Fibroblast of pulmonary artery (primary cell): Measurements from ENCODE around the gene PBX3.

Source experiments
- DNase-seq: peaks from one replicate; pipeline ENCODE4 v3.0.0-alpha.2; 2010; ENCODE audit warnings: low read depth
- H3K4me3 ChIP-seq: replicated peaks from 2 replicates; pipeline ENCODE4 v1.5.1; 2011; ENCODE audit warnings: low read depth, mild to moderate bottlenecking, control low read depth, low read length, moderate library complexity
- TF ChIP-seq, protein P1 (sequence below): IDR thresholded peaks from 2 replicates; pipeline ENCODE4 v1.5.1; 2011; ENCODE audit warnings: mild to moderate bottlenecking, control low read depth, low read length, inconsistent platforms; ENCODE audit errors: missing control alignments

The PBX3 gene

DNA sequence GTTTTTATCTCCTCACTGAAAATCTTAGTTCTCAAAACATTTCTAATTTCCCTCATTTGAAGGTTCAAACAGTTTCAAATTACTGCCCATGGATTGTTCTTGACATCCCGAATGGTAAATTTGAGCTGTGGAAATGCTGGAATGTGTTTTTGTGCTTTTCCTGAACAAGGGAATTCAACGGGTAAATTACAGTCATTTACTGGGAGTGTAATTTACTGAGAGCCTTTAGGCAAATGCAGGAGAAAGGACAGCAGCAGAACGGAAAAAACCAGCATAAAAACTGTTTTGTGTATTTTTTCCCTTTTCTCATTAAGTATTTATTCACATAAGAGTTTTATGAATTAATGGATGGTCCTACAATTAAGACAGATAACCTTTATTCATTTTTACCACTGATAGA is 139.2 kb downstream of the PBX3 start:
- no peak overlapping the region for H3K4me3 ChIP-seq
- peak; percentile 9 for DNase-seq
- TF ChIP-seq, protein P1, sequence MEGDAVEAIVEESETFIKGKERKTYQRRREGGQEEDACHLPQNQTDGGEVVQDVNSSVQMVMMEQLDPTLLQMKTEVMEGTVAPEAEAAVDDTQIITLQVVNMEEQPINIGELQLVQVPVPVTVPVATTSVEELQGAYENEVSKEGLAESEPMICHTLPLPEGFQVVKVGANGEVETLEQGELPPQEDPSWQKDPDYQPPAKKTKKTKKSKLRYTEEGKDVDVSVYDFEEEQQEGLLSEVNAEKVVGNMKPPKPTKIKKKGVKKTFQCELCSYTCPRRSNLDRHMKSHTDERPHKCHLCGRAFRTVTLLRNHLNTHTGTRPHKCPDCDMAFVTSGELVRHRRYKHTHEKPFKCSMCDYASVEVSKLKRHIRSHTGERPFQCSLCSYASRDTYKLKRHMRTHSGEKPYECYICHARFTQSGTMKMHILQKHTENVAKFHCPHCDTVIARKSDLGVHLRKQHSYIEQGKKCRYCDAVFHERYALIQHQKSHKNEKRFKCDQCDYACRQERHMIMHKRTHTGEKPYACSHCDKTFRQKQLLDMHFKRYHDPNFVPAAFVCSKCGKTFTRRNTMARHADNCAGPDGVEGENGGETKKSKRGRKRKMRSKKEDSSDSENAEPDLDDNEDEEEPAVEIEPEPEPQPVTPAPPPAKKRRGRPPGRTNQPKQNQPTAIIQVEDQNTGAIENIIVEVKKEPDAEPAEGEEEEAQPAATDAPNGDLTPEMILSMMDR: no peak

DNA sequence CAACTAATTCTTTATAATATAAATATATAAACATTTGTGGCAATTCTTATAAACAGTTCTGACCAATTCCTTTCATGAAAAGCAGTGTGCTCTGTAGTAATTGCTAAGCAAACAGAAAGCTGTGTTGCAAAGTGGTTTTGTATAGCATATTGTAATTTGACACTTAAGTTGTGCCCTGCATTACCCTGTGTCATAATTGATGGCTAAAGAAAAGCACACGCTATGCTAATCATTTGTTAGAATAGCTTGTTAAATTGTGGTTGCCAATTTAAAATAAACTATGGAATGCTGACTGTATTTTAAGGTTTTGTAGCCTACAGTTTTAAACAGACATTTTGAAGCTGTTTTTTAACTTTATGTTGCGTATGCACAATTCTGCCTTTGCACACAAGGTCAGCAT is 140.0 kb downstream of the PBX3 start:
- TF ChIP-seq, protein P1: no peak
- H3K4me3 ChIP-seq: no peak overlapping the region
- DNase-seq: peak; percentile 33

DNA sequence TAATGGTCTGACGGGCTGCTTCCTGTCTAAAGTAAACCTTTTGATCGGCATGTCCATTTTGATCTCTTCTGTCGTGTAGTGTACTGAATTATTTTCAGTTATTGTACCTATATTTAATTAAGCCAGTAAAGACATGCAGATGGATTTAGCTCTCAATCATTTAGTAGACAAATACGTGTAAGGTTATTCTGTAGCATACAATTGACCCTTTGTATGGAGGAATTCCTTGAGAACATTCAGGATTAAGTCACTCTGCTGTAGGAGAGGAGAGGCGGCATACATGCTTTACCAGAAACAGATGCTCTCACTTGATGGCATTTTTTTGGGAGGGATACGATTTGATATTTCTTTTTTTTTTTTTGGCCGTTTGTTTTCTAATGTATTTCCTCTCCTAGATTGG is 141.0 kb downstream of the PBX3 start:
- peak; percentile 25 for DNase-seq
- H3K4me3 ChIP-seq: no peak overlapping the region
- TF ChIP-seq, protein P1: no peak

DNA sequence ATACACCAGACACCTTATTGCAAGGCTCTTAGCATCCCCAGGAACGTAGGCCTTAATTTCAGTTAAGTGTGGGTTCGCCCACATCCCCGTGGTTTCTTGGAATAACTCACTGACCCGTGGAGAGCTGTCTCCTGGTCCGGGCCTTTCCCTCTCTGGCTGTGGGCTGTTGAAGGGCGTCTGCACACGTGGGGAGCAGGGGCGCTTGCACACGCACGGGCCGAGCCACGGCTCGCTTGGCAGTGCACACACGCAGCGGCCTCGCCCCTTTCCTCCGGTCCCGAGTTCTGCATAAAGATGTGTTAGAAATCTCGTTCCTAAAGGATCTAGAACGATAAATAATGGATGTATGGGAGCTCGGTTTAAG is 141.9 kb downstream of the PBX3 start:
- H3K4me3 ChIP-seq: peak overlapping the region; percentile 59
- TF ChIP-seq, protein P1: no peak
- DNase-seq: no peak

DNA sequence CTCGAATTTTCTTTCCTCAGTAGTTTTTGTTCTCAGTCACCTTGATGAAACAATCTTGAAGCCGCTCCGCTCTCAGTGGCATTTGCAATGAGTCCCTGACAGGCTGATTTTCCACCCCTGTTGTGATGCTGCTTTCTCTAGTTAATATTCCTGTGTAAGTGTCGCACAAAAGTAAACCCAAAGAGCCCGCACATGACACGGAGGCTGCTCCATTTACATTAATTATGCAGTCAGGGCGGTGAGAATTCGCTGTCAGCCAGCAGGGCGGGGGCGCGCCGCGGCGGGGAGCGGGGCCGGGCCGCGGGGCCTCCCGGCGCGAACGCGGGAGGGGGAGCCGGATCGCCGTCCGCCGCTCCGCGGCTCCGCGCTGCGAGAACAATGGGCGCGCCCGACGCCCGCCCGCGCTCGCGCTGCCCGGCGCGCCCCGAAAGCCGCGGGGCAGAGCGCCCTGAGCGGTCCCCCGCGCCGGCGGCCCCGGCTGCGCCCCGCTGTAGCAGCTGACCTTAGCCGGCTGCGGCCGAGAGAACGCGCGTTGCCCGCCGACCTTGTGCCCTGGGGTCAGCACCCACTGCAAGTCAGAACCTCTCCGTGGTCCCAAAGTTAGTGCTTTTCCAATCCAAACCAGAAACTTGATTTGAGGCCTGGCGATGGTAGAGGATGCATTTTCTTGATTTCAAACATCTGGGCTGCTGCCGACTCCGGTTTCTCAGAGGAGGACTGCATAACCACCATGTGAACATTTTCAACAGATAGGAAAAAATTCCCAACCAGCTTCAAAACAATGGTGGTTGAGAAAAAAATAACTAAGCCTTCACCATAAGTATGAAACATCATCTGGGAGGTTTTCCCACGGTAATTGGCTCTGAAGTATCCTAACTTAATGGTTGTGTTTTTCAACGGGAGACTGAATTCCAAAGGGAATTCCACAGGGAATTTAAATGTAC is 142.6 kb downstream of the PBX3 start:
- TF ChIP-seq, protein P1: no peak

DNA sequence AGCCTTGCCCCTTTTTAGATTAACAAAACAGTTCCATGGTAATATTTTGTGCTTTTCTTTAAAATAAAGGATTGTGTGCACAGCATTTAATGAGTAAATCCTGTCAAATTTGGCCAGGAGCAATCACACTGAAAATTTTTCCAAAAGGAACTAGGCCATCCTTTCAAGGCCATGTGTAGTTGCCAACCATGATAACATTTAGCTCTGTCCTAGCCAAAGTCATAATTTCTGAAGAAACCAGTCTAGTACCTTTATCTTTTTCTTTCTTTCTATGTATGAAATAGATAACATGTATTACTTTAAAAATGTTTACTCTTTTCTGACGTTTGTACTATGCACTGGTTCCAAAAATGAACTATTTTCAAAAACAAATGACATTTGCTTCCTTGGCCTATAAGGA is 143.7 kb downstream of the PBX3 start:
- TF ChIP-seq, protein P1: no peak
- no peak for DNase-seq
- no peak overlapping the region for H3K4me3 ChIP-seq

More for the DNA sequence above, 142.6 kb downstream of the PBX3 start:
- peak; percentile 78 for DNase-seq
- peak overlapping the region; percentile 59 for H3K4me3 ChIP-seq

DNA sequence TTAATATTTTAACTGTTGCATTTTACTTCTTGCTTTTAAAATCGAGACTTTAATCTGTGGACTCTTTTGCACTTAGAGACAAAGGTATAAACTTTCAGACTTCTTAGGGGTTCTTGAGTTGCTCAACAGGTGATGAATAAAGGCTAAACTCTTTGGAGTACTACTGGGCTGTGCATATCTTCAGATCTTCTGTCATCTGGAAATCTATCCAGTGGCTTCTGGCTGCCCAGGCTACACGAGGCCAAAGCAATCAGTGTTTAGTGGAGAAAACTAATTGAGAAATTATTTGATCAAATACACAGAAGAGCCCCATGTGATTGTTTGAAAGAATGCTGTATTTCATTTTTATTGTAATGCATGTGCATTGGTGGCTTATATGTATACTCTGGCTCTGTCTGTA is 146.1 kb downstream of the PBX3 start:
- no peak overlapping the region for H3K4me3 ChIP-seq
- DNase-seq: no peak
- TF ChIP-seq, protein P1: no peak
